Measurements from ENCODE around the gene TEK. TPM values are rescaled to one million over a fixed set of nuclear protein-coding genes. Genes with fewer than 3 reads are reported as not detected.

TEK gene
- total RNA-seq, 1 experiment from 2014 or later = not detected

- intact Hi-C loops (cut with micrococcal nuclease; ENCODE audit: unreplicated experiment) = no loop called here
- CTCF ChIA-PET = no interaction called here
- Mint-ChIP-seq H3K9me3 (ENCODE audit: low read depth, unreplicated experiment) (no peaks in the 10 kb centered on the region), H3K27me3 (ENCODE audit: unreplicated experiment) (peaks cover 17% of the 10 kb centered on the region), H3K27ac (ENCODE audit: unreplicated experiment) (no peak overlapping the region), H3K4me1 (ENCODE audit: low read depth, unreplicated experiment) (no peaks in the 10 kb centered on the region), H3K4me3 (ENCODE audit: low read depth, unreplicated experiment) (no peak overlapping the region), H3K36me3 (ENCODE audit: insufficient read depth, unreplicated experiment) (no peaks in the 10 kb centered on the region)
- no TSS peak for BruUV-seq (replicated peaks)
- no peak for DNase-seq
- no peak for TF ChIP-seq CTCF (IDR thresholded peaks at IDR 0.05; ENCODE audit: unreplicated experiment)
These were observed 79.4 kb downstream of the TEK start for GRCh38 chr9:27188426-27188825.

GRCh38 chr9:27189426-27189825 is 80.4 kb downstream of the TEK start:
- H3K4me1 Mint-ChIP-seq (ENCODE audit: low read depth, unreplicated experiment) = no peaks in the 10 kb centered on the region
- no TSS peak for BruUV-seq (replicated peaks)
- no peak overlapping the region for H3K27ac Mint-ChIP-seq (ENCODE audit: unreplicated experiment)
- no peak for DNase-seq
- H3K27me3 Mint-ChIP-seq (ENCODE audit: unreplicated experiment) = peaks cover 17% of the 10 kb centered on the region
- TF ChIP-seq CTCF (IDR thresholded peaks at IDR 0.05; ENCODE audit: unreplicated experiment) = no peak
- intact Hi-C loops (cut with micrococcal nuclease; ENCODE audit: unreplicated experiment) = no loop called here
- H3K36me3 Mint-ChIP-seq (ENCODE audit: insufficient read depth, unreplicated experiment) = no peaks in the 10 kb centered on the region
- no peak overlapping the region for H3K4me3 Mint-ChIP-seq (ENCODE audit: low read depth, unreplicated experiment)
- CTCF ChIA-PET = no interaction called here
- H3K9me3 Mint-ChIP-seq (ENCODE audit: low read depth, unreplicated experiment) = no peaks in the 10 kb centered on the region

GRCh38 chr9:27192291-27192960 is 83.4 kb downstream of the TEK start:
- Mint-ChIP-seq H3K27ac (ENCODE audit: unreplicated experiment) (no peak overlapping the region), H3K4me1 (ENCODE audit: low read depth, unreplicated experiment) (no peaks in the 10 kb centered on the region), H3K9me3 (ENCODE audit: low read depth, unreplicated experiment) (no peaks in the 10 kb centered on the region), H3K36me3 (ENCODE audit: insufficient read depth, unreplicated experiment) (no peaks in the 10 kb centered on the region), H3K27me3 (ENCODE audit: unreplicated experiment) (peaks cover 17% of the 10 kb centered on the region), H3K4me3 (ENCODE audit: low read depth, unreplicated experiment) (no peak overlapping the region)
- no TSS peak for BruUV-seq (replicated peaks)
- TF ChIP-seq CTCF (IDR thresholded peaks at IDR 0.05; ENCODE audit: unreplicated experiment) = no peak
- CTCF ChIA-PET = no interaction called here
- intact Hi-C loops (cut with micrococcal nuclease; ENCODE audit: unreplicated experiment) = no loop called here
- no peak for DNase-seq

GRCh38 chr9:27193886-27194285 is 84.9 kb downstream of the TEK start:
- peaks cover 8% of the 10 kb centered on the region for H3K27me3 Mint-ChIP-seq (ENCODE audit: unreplicated experiment)
- intact Hi-C loops (cut with micrococcal nuclease; ENCODE audit: unreplicated experiment) = no loop called here
- no peaks in the 10 kb centered on the region for H3K9me3 Mint-ChIP-seq (ENCODE audit: low read depth, unreplicated experiment)
- H3K36me3 Mint-ChIP-seq (ENCODE audit: insufficient read depth, unreplicated experiment) = no peaks in the 10 kb centered on the region
- CTCF ChIA-PET = no interaction called here
- no peaks in the 10 kb centered on the region for H3K4me1 Mint-ChIP-seq (ENCODE audit: low read depth, unreplicated experiment)
- BruUV-seq (replicated peaks) = no TSS peak
- no peak overlapping the region for H3K27ac Mint-ChIP-seq (ENCODE audit: unreplicated experiment)
- no peak for DNase-seq
- TF ChIP-seq CTCF (IDR thresholded peaks at IDR 0.05; ENCODE audit: unreplicated experiment) = no peak
- no peak overlapping the region for H3K4me3 Mint-ChIP-seq (ENCODE audit: low read depth, unreplicated experiment)

Measured in Calu3 (cell line).